H9 (cell line): ENCODE results near the gene TENT5C. TPM values are rescaled to one million over a fixed set of nuclear protein-coding genes. Genes with fewer than 3 reads are reported as not detected.

Source experiments
- DNase-seq: peaks from one replicate; pipeline ENCODE4 v3.0.0-alpha.2; 2017
- H2AFZ ChIP-seq: one replicate; pipeline ENCODE4 v1.6.1; 2013; ENCODE audit warnings: mild to moderate bottlenecking, low read length, control low read depth, moderate library complexity
- H2AK5ac ChIP-seq: 2 replicates; pipeline ENCODE4 v1.6.1; 2013; ENCODE audit warnings: low read length, control low read depth, mixed read lengths; ENCODE audit not compliant: insufficient read length
- H2BK120ac ChIP-seq: one replicate; pipeline ENCODE4 v1.6.1; 2013; ENCODE audit warnings: low read depth, mild to moderate bottlenecking, low read length, control low read depth, inconsistent platforms; ENCODE audit not compliant: poor library complexity, severe bottlenecking
- H2BK12ac ChIP-seq: 2 replicates; pipeline ENCODE4 v1.6.1; 2013; ENCODE audit warnings: low read length, control low read depth, mixed read lengths, low read depth; ENCODE audit not compliant: insufficient read length
- H2BK15ac ChIP-seq: 2 replicates; pipeline ENCODE4 v1.6.1; 2013; ENCODE audit warnings: low read depth, low read length, control low read depth
- H2BK20ac ChIP-seq: one replicate; pipeline ENCODE4 v1.6.1; 2013; ENCODE audit warnings: low read depth, mild to moderate bottlenecking, low read length, control low read depth, inconsistent platforms; ENCODE audit not compliant: poor library complexity, severe bottlenecking
- H2BK5ac ChIP-seq: 2 replicates; pipeline ENCODE4 v1.6.1; 2013; ENCODE audit warnings: low read length, control low read depth, mixed read lengths; ENCODE audit not compliant: insufficient read length
- H3K14ac ChIP-seq: 2 replicates; pipeline ENCODE4 v1.6.1; 2013; ENCODE audit warnings: low read length, control low read depth; ENCODE audit not compliant: insufficient read depth
- H3K18ac ChIP-seq: 2 replicates; pipeline ENCODE4 v1.6.1; 2013; ENCODE audit warnings: low read depth, mild to moderate bottlenecking, mixed read lengths, low read length, control low read depth; ENCODE audit not compliant: insufficient read length
- H3K23ac ChIP-seq: 2 replicates; pipeline ENCODE4 v1.6.1; 2013; ENCODE audit warnings: low read length, control low read depth, mixed read lengths, low read depth; ENCODE audit not compliant: insufficient read length
- H3K23me2 ChIP-seq: 2 replicates; pipeline ENCODE4 v1.6.1; 2013; ENCODE audit warnings: low read depth, mild to moderate bottlenecking, mixed read lengths, low read length, control low read depth; ENCODE audit not compliant: insufficient read length, poor library complexity, severe bottlenecking
- H3K27ac ChIP-seq: 2 replicates; pipeline ENCODE4 v1.5.1; 2013; ENCODE audit warnings: low read length, control low read depth, mixed read lengths, low read depth; ENCODE audit not compliant: insufficient read length
- H3K27me3 ChIP-seq: 2 replicates; pipeline ENCODE4 v1.6.1; 2013; ENCODE audit warnings: low read length, control low read depth, inconsistent platforms; ENCODE audit not compliant: insufficient read depth
- H3K4ac ChIP-seq: 2 replicates; pipeline ENCODE4 v1.6.1; 2013; ENCODE audit warnings: low read depth, mild to moderate bottlenecking, control low read depth, inconsistent platforms, low read length, moderate library complexity
- H3K4me1 ChIP-seq: 2 replicates; pipeline ENCODE4 v1.6.1; 2013; ENCODE audit warnings: low read length, control low read depth, inconsistent platforms; ENCODE audit not compliant: insufficient read depth
- H3K4me2 ChIP-seq: 2 replicates; pipeline ENCODE4 v1.6.1; 2013; ENCODE audit warnings: low read length, control low read depth, mixed read lengths; ENCODE audit not compliant: insufficient read length, insufficient read depth
- H3K56ac ChIP-seq: 2 replicates; pipeline ENCODE4 v1.6.1; 2013; ENCODE audit warnings: low read depth, mild to moderate bottlenecking, mixed read lengths, low read length, control low read depth; ENCODE audit not compliant: insufficient read length
- H3K79me1 ChIP-seq: 2 replicates; pipeline ENCODE4 v1.6.1; 2013; ENCODE audit warnings: low read depth, mild to moderate bottlenecking, moderate library complexity, low read length, control low read depth, inconsistent platforms; ENCODE audit not compliant: insufficient read depth, poor library complexity, severe bottlenecking
- H3K79me2 ChIP-seq: 2 replicates; pipeline ENCODE4 v1.6.1; 2013; ENCODE audit warnings: low read length, control low read depth, inconsistent platforms; ENCODE audit not compliant: insufficient read depth
- H3K9ac ChIP-seq: 2 replicates; pipeline ENCODE4 v1.6.1; 2013; ENCODE audit warnings: low read length, control low read depth, mixed read lengths; ENCODE audit not compliant: insufficient read length; ENCODE audit errors: extremely low read depth
- H3K9me3 ChIP-seq: one replicate; pipeline ENCODE4 v1.6.1; 2013; ENCODE audit warnings: low read depth, low read length, inconsistent platforms; ENCODE audit not compliant: control insufficient read depth
- H3T11ph ChIP-seq: one replicate; pipeline ENCODE4 v1.6.1; 2013; ENCODE audit warnings: mild to moderate bottlenecking, low read length, control low read depth, inconsistent platforms
- H4K20me1 ChIP-seq: one replicate; pipeline ENCODE4 v1.6.1; 2013; ENCODE audit not compliant: control insufficient read depth, insufficient read length, insufficient read depth
- H4K5ac ChIP-seq: 2 replicates; pipeline ENCODE4 v1.6.1; 2013; ENCODE audit warnings: low read depth, mild to moderate bottlenecking, mixed read lengths, low read length, control low read depth; ENCODE audit not compliant: insufficient read length
- H4K8ac ChIP-seq: replicated peaks from 2 replicates; pipeline ENCODE4 v1.6.1; 2013; ENCODE audit warnings: low read length, control low read depth, mixed read lengths, low read depth; ENCODE audit not compliant: insufficient read length
- H4K91ac ChIP-seq: 2 replicates; pipeline ENCODE4 v1.6.1; 2013; ENCODE audit warnings: low read depth, mild to moderate bottlenecking, moderate library complexity, mixed read lengths, low read length, control low read depth; ENCODE audit not compliant: insufficient read length
- H3K27ac Mint-ChIP-seq, 3 experiments: 2 replicates in 2 of 3; 3 replicates in 1 of 3; pipeline ENCODE4 v1.8.0; 2020 to 2021; ENCODE audit warnings: mixed read lengths in 3 of 3, mild to moderate bottlenecking in 1 of 3, moderate library complexity in 1 of 3
- H3K27me3 Mint-ChIP-seq: 2 replicates; pipeline ENCODE4 v1.8.0; 2021; ENCODE audit warnings: low read depth, mild to moderate bottlenecking, moderate library complexity, mixed read lengths
- H3K36me3 Mint-ChIP-seq, 3 experiments: 2 replicates in 2 of 3; 3 replicates in 1 of 3; pipeline ENCODE4 v1.8.0; 2020 to 2021; ENCODE audit warnings: low read depth in 3 of 3, mixed read lengths in 3 of 3; ENCODE audit not compliant: insufficient read depth in 1 of 3
- H3K4me1 Mint-ChIP-seq, 2 experiments: 2 replicates each; pipeline ENCODE4 v1.8.0; 2020; ENCODE audit warnings: mixed read lengths in 2 of 2
- H3K4me3 Mint-ChIP-seq, 2 experiments: 2 replicates in 1 of 2; 3 replicates in 1 of 2; pipeline ENCODE4 v1.8.0; 2020 to 2021; ENCODE audit warnings: mild to moderate bottlenecking in 2 of 2, mixed read lengths in 2 of 2, moderate library complexity in 1 of 2
- H3K9me3 Mint-ChIP-seq, 2 experiments: 2 replicates in 1 of 2; 3 replicates in 1 of 2; pipeline ENCODE4 v1.8.0; 2020; ENCODE audit warnings: mild to moderate bottlenecking in 2 of 2, mixed read lengths in 2 of 2, moderate library complexity in 1 of 2
- CTCF ChIP-seq: fragments of 200-600 bp; sonication (generic); conservative IDR thresholded peaks from 3 replicates; pipeline ENCODE4 v1.8.0; 2021; ENCODE audit warnings: antibody characterized with exemption, mild to moderate bottlenecking
- WGBS: extraction: QIAGEN DNeasy Blood & Tissue Kit; methylation state at CpG from one replicate; pipeline ENCODE4 v1.1.7; 2013; ENCODE audit warnings: missing lambda C conversion rate, low lambda C conversion rate, mixed read lengths; ENCODE audit not compliant: insufficient read length; ENCODE audit errors: extremely low coverage; 5-methylcytosine and 5-hydroxymethylcytosine counted together
- total RNA-seq: library from RNA; stranded (reverse); gene quantifications from 2 replicates; pipeline ENCODE4 v1.2.1, GENCODE V29; 2021

Gene TENT5C
- total RNA-seq, 1 experiment from 2014 or later: 0.37 TPM

- no peaks in the 10 kb centered on the region for H3K23me2 ChIP-seq
- no peak overlapping the region for H3K4ac ChIP-seq
- no peak overlapping the region for H2BK12ac ChIP-seq
- no peak overlapping the region; a peak in 1 of 5 replicates for H3K4me3 Mint-ChIP-seq
- H3K27me3 Mint-ChIP-seq: no peaks in the 10 kb centered on the region; the same call in 1 of the 2 replicates
- no peak overlapping the region for H2BK20ac ChIP-seq
- WGBS: 100% methylated on average over 1 of the region's 8 CpGs
- no peaks in the 10 kb centered on the region for H3K9me3 Mint-ChIP-seq
- no peak overlapping the region for H3K23ac ChIP-seq
- no peak overlapping the region for H2BK5ac ChIP-seq
- H3K79me1 ChIP-seq: no peaks in the 10 kb centered on the region
- H2AFZ ChIP-seq: no peak overlapping the region
- no peak overlapping the region for H3K27ac ChIP-seq
- no peak overlapping the region for H4K8ac ChIP-seq
- no peak overlapping the region for H4K5ac ChIP-seq
- no peak for DNase-seq
- H3K14ac ChIP-seq: no peak overlapping the region
- no peaks in the 10 kb centered on the region for H4K20me1 ChIP-seq
- no peak overlapping the region for H2BK15ac ChIP-seq
- no peak overlapping the region for H4K91ac ChIP-seq
- H3K27ac Mint-ChIP-seq: no peak overlapping the region
- no peaks in the 10 kb centered on the region for H3K27me3 ChIP-seq
- no peak overlapping the region for H3K18ac ChIP-seq
- peaks cover 16 to 17% of the 10 kb centered on the region in 2 experiments for H3K4me1 Mint-ChIP-seq
- H3K9ac ChIP-seq: no peak overlapping the region
- H2BK120ac ChIP-seq: no peak overlapping the region
- H3K4me2 ChIP-seq: no peak overlapping the region
- H2AK5ac ChIP-seq: no peak overlapping the region
- H3K9me3 ChIP-seq: no peaks in the 10 kb centered on the region
- no peaks in the 10 kb centered on the region for H3K79me2 ChIP-seq
- H3K36me3 Mint-ChIP-seq: no peaks in the 10 kb centered on the region
- no peak for TF ChIP-seq CTCF
- peaks cover 2% of the 10 kb centered on the region; the same call in 1 of the 2 replicates for H3K4me1 ChIP-seq
- no peak overlapping the region for H3T11ph ChIP-seq
- no peak overlapping the region for H3K56ac ChIP-seq
Measured at GRCh38 chr1:117636637-117637425, 31.0 kb downstream of the TENT5C start.
